SU-DHL-6 (cell line): ENCODE results near the gene LIN7B.

Source experiments
- CTCF ChIP-seq: fragments of 200-600 bp; sonication (generic); IDR thresholded peaks from one replicate; pipeline ENCODE4 v1.5.1; 2017; ENCODE audit warnings: antibody characterized with exemption, mild to moderate bottlenecking, low read length, moderate library complexity; ENCODE audit not compliant: insufficient read depth, poor library complexity, severe bottlenecking
- EZH2phosphoT487 ChIP-seq: fragments of 200-600 bp; sonication (generic), shearing (Covaris generic); conservative IDR thresholded peaks from 2 replicates; pipeline ENCODE4 v1.6.1; 2018; ENCODE audit warnings: mild to moderate bottlenecking, antibody characterized with exemption, low read length, moderate library complexity, mixed read lengths

GRCh38 chr19:49091391-49092038 lies 22.7 kb upstream of the LIN7B start:
- TF ChIP-seq CTCF (no peak), EZH2phosphoT487 (no peak)
